ENCODE data around the gene CCNB1.
A peak's percentile ranks its signal among the peaks of the same experiment; 100 is the strongest.
"Not testable (repeated sequence)": the region's sequence is repeated elsewhere in the genome, so short reads cannot be mapped to it uniquely, and the experiment has no call there.

CCNB1 gene

DNA sequence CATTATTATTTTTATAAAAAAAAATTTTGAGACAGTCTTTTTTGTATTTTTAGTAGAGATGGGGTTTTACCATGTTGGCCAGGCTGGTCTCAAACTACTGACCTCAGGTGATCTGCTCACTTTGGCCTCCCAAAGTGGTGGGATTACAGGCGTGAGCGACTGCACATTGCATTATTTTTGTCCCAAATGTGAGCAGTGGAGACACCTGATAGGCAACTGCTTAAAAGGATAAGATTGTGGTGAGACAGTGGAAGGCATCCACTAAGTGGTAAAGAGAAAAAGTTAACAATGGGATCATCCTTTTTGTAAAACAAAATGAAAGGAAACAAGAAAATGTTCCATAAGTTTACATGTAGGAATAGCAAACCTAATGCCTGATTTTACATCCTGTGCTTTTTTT lies 20.4 kb downstream of the CCNB1 start:
- no peak for FAIRE-seq

DNA sequence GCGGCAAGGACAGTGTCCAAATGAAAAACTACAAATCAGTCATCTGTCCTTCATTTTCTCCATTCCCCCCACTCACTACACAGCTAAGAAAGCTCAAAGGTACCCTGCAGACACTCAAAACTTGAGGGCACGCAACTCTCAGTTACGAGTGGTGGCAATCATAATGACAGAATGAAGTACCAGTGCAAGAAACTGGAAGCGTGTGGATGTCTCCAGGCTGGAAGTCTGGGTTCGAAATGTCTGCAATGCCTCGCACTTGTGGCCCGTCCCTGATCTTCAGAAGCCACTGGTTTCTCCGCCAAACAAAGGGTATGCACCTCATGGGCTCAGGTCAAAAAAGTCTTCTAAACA lies 21.8 kb downstream of the CCNB1 start:
- no peak for FAIRE-seq

DNA sequence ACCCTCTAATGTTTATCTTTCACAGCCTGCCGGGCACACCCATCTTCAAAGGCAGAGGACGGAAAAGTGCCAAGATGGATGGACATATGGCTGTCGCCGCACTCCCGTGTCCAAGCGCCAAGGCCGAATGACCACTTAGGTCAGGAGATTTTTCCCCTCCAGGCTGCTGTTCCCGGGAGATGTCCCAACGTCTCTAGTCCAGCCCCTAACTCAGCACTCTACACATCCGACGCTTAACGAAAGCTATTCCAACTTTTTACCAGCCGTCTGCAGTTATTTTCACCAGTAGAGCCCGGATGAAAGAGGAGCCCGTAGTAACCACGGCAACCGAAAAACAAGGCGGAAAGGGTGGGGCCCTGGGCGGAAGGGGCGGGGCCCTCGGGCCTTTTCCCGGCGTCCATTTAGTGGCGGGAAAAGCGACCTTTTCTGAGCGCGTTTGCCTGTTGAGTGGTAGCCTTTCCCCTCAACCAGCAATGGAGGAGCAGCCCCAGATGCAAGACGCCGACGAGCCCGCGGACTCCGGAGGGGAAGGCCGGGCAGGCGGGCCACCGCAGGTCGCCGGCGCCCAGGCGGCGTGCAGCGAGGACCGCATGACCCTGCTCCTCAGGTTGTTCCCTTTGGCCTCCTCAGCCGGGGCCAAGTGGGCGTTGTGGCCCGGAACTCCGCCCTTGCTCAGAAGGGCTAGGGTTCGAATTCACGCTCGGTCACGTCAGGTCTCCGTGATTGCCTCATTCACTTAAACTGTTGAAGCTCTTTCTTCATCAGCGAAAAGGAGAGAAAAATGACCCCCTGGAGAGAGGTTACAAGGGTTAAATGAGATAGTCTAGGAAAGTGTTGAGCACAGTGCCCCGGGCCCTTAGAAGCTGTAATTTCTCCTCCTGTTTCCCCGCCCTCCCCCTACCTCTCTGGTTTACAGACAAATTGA lies 22.5 kb downstream of the CCNB1 start, which contains the start of gene CENPH:
CENPH (plus strand) TSS at position 422 of the 925 bp plus-strand sequence; CDS start at position 474, 52 bp downstream.
- peak; percentile 78 for FAIRE-seq

DNA sequence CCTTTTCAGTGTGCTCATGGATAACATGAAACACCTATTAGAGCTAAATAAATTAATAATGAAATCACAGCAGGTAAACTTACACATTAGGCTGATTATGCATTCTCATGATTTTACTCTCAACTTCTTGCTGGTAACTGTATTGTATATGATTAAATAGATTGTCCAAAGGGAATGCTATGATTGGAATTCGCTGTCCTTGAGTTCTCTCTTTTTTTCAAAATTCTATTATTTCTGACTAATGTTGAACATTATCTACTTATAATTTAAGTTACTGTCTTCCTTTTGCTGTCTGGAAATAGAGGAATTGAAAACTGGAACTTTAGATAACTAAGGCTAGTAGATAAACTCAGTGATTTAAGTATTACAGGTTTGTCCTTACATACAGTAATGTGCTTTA lies 35.5 kb downstream of the CCNB1 start:
- no peak for FAIRE-seq

- FAIRE-seq: no peak
These were observed 39.7 kb downstream of the CCNB1 start for GRCh38 chr5:69206528-69207190.

DNA sequence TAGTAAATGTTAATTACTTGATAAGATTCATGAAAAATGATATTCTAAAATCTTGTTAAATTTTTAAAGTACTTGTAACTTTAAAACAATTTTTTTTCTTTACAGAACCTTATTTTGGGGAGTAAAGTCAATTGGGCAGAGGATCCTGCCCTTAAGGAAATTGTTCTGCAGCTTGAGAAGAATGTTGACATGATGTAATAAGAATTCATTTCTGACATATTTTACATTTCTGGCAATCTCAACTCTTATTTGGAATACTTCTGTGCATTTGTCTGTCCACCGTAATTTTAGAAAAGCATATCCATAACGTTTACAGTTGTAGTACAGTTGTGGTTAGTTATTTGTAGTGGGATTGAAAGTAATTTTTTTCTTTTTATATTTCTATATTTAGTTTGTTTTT lies 42.7 kb downstream of the CCNB1 start:
- FAIRE-seq: no peak

DNA sequence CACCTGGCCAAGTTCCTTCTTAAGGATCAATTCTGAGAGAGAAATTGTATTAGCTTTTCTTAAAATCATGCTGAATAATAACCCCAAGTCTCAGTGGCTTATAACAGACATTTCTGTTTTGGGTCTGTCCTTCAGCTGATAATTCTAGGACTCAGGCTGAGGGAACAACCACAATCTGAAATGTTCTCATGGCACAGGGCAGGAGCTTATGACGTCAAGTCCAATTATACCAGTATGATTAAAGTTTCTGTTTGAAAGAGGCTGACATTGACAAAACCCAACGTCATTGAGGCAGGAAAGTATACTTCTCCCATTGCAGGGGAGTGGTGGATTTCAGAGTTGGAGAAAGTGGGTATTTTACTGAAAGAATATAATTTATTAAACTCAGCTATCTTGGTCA lies 44.2 kb downstream of the CCNB1 start:
- FAIRE-seq: no peak

DNA sequence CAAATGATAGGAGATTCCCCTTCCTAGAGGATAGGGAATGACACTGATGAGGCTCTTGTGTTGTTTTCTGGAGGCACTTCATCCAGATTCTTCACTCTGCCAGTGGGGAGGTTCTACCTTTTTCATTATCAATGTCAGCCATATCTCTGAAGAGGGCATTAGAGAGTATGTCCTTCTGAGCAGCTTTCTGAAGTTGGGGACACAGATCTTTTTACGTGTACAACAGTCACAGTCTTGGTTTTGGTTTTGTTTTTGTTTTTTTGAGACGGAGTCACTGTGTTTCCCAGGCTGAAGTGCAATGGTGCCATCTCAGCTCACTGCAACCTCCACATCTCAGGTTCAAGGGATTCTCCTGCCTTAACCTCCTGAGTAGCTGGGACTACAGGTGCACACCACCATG lies 45.1 kb downstream of the CCNB1 start:
- no peak for FAIRE-seq

- no peak for FAIRE-seq
These were observed 46.7 kb downstream of the CCNB1 start for GRCh38 chr5:69213513-69214215.

- no peak for FAIRE-seq
These were observed 50.2 kb downstream of the CCNB1 start for GRCh38 chr5:69217151-69217511.

DNA sequence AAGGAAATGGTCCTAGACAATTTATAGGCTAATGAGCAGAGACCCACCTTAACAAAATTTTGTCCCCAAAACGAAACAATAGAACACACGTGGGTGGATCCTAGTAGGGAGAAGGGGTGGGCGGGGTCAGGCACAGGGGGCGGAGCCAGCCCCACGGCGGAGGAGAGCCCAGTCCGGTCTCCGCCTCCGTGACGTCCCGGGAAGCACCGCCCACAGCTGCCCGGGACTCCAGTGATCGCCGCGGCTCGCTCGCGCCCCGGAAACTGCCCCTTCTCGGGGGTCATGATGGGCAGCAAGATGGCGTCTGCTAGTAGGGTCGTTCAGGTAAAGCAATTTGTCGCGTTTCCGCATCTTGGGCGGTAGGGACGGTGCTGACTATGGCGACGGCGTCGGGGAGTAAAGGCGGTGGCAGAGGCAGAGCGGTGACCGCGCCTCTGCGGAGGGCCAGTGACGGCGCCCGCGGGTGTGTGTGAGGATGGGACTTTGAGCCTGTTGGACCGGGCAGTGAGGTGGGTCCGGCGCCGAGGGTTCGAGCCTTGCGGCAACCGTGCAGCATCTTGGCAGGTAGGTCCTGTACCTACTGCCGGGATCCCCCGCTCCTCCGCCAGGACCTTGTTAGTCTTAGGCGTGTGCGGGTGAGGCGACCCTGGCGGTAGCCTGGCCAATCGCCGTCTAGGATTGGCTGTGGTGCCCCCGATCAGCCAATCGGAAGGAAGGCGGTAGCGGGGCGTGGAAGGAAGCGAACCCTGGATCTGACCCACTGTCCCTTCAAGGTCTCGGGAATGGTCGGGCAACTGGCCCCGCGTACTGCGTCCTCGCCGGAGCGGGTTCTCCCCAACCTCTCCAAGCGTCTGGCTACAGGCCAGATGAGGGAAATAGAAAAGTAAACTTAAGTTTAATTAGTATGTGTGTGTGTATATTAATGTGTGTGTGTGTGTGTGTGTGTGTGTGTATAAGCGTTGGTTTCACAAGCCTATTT lies 50.9 kb downstream of the CCNB1 start:
- FAIRE-seq: no peak

GRCh38 chr5:69219939-69220338 lies 53.0 kb downstream of the CCNB1 start:
- FAIRE-seq: no peak

- FAIRE-seq: not testable (repeated sequence)
These were observed 53.4 kb downstream of the CCNB1 start for GRCh38 chr5:69220371-69220770.

DNA sequence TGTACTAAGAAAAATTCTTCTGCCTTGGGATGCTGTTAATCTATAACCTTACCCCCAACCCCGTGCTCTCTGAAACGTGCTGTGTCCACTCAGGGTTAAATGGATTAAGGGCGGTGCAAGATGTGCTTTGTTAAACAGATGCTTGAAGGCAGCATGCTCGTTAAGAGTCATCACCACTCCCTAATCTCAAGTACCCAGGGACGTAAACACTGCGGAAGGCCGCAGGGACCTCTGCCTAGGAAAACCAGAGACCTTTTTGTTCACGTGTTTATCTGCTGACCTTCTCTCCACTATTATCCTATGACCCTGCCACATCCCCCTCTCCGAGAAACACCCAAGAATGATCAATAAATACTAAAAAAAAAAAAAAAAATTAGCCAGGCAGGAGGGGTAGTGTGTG lies 53.9 kb downstream of the CCNB1 start:
- not testable (repeated sequence) for FAIRE-seq

DNA sequence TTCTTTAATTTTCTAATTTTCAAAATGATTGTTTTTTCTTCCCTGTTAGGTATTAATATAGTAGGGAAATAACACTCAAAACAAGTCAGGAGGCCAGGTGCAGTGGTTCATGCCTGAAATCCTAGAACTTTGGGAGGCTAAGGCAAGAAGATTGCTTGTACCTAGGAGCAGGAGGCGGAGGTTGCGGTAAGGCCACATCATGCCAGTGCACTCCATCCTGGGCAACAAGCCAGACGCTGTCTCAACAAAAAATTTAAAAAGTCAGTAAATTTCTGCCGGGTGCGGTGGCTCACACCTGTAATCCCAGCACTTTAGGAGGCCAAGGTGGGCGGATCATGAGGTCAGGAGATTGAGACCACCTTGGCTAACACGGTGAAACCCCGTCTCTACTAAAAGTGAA lies 57.6 kb downstream of the CCNB1 start:
- FAIRE-seq: no peak

DNA sequence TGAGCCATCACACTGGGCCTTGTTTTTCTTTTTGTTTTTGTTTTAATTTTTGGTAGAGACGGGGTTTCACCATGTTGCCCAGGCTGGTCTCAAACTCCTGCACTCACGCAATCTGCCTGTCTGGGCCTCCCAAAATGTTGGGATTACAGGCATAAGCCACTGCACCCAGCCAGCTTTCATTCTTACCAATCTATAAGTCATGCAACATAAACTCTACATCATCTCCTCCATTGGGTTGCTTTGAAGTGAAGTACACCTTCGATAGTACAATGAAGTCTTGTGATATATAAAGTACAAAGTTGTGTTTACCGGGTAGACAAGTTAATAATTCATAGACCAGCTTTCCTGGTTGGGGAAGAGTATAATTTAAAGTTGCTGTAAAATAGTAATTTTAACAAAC lies 58.9 kb downstream of the CCNB1 start:
- FAIRE-seq: no peak
